Measurements from ENCODE around the gene UBTF. TPM values are rescaled to one million over a fixed set of nuclear protein-coding genes. Genes with fewer than 3 reads are reported as not detected.

Gene UBTF
- total and polyA plus RNA-seq, 9 of the 15 experiments (the other 6 are each of a cell fraction or from before 2014, with no cell fraction given), result 1.2 to 113 (median 83.6) TPM

DNA sequence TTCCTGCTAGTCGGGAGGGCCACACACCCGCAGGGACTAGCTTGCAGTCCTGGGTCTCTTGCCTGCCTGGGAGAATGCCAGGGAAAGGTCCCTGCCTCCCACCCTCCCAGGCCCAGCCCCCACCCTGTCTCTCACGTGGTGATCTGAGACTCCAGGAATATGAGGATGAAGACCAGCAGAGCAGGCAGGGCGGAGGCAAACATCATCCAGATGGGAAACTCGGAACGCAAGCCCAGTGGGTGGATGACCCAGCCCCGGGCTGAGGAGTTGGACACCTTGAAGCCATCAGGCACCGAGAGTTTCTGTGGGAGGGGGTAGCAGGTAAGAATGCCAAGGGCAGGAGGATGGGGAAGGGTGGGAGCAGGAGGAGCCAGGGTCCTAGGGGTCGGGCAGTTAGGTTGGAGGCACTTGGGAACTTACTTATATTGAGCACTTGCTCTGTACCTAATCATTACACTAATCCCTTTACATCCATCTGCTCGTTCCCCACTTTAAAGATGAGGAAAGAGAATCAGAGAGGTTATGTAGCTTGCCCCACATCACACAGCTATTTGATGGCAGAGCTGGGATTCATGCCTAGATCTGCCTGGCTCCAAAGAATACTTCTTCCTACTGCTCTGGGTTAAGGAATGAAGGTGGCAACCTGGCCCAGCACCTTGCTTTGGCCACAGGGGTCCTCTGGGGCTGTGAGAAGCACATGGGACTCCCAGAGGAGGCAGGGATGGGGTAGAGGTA is 35.1 kb upstream of the UBTF start:
- WGBS (ENCODE audit: insufficient coverage, low coverage, missing lambda C conversion rate), result 8% methylated on average over 10 of the region's 10 CpGs
- H3K9ac ChIP-seq (ENCODE audit: insufficient read depth in 1 of 2, low read depth in 2 of 2, low read length in 2 of 2), result peak overlapping the region in 1 of 2 experiments; percentile 54; a peak in 1 of 4 replicates
- ChIA-PET POLR2A (interaction anchor here (1.0 to 1.6 kb wide), 2 partner anchors 14 to 31 kb away, joined by 3 to 7 read pairs; no protein-coding TSS in a partner anchor), CTCF (ENCODE audit: low intra/inter-chr PET ratio) (interaction anchor here (1.2 kb wide), 1 partner anchor 95 kb away, joined by 3 read pairs; no protein-coding TSS in a partner anchor)
- intact Hi-C loops (cut with micrococcal nuclease), result no loop called here
- H3K4me2 ChIP-seq (ENCODE audit: insufficient read depth, low read length), result no peak overlapping the region
- H3K9me3 ChIP-seq (replicated peaks; ENCODE audit: control insufficient read depth, insufficient read depth, low read depth, low read length), result no peaks in the 10 kb centered on the region
- no peak overlapping the region for H3K4me3 ChIP-seq
- H4K20me1 ChIP-seq (replicated peaks; ENCODE audit: control insufficient read depth, insufficient read depth, low read length), result peaks cover 9% of the 10 kb centered on the region; the same call in 1 of the 2 replicates
- DNase-seq (ENCODE audit: extremely low read depth in 1 of 4, low spot score in 3 of 4) (no peak), FAIRE-seq (peak; percentile 58), ATAC-seq (no peak)
- TF ChIP-seq RBM25 (IDR thresholded peaks at IDR 0.05; ENCODE audit: low read depth, low read length, severe bottlenecking) (peak; percentile 67), ZFP36 (IDR thresholded peaks at IDR 0.05; ENCODE audit: low read depth, low read length, partially characterized antibody) (peak; percentile 69), KDM1A (IDR thresholded peaks at IDR 0.05) (peak; percentile 27 to 44; a peak in 1 of 4 replicates), BCOR (IDR thresholded peaks at IDR 0.05) (peak; percentile 67)
- TF ChIP-seq, protein P1, sequence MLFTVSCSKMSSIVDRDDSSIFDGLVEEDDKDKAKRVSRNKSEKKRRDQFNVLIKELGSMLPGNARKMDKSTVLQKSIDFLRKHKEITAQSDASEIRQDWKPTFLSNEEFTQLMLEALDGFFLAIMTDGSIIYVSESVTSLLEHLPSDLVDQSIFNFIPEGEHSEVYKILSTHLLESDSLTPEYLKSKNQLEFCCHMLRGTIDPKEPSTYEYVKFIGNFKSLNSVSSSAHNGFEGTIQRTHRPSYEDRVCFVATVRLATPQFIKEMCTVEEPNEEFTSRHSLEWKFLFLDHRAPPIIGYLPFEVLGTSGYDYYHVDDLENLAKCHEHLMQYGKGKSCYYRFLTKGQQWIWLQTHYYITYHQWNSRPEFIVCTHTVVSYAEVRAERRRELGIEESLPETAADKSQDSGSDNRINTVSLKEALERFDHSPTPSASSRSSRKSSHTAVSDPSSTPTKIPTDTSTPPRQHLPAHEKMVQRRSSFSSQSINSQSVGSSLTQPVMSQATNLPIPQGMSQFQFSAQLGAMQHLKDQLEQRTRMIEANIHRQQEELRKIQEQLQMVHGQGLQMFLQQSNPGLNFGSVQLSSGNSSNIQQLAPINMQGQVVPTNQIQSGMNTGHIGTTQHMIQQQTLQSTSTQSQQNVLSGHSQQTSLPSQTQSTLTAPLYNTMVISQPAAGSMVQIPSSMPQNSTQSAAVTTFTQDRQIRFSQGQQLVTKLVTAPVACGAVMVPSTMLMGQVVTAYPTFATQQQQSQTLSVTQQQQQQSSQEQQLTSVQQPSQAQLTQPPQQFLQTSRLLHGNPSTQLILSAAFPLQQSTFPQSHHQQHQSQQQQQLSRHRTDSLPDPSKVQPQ (CRISPR knock-in tag; IDR thresholded peaks at IDR 0.05; ENCODE audit: borderline replicate concordance), result no peak
- peaks cover 0 to 36% of the 10 kb centered on the region in 2 experiments; a peak in 3 of 5 replicates for H3K4me1 ChIP-seq (replicated peaks in 1 of 2; ENCODE audit: control insufficient read depth in 2 of 2, insufficient read depth in 2 of 2, low read length in 2 of 2)
- in situ Hi-C loops (cut with MboI), result no loop called here
- H3K27ac ChIP-seq (ENCODE audit: extremely low read depth, low read depth, low read length), result no peak overlapping the region
- H3K36me3 ChIP-seq (ENCODE audit: control insufficient read depth, insufficient read depth, low read length), result no peaks in the 10 kb centered on the region
- H3K9me1 ChIP-seq (ENCODE audit: control insufficient read depth, insufficient read depth, low read length), result no peaks in the 10 kb centered on the region
- H3K27me3 ChIP-seq (ENCODE audit: control insufficient read depth in 2 of 2, insufficient read depth in 2 of 2, low read length in 2 of 2), result peaks cover 13 to 27% of the 10 kb centered on the region in 2 experiments; a peak in 4 of 5 replicates
- H3K79me2 ChIP-seq (ENCODE audit: control insufficient read depth, insufficient read depth, low read length), result no peaks in the 10 kb centered on the region
- no peak overlapping the region for H2AFZ ChIP-seq (ENCODE audit: low read depth, low read length)
- BruUV-seq (replicated peaks), result no TSS peak

Data from K562 (cell line).